Prostate gland (tissue), 2 donors: Measurements from ENCODE around the gene FAIM2. TPM values are rescaled to one million over a fixed set of nuclear protein-coding genes. Genes with fewer than 3 reads are reported as not detected.
A peak's percentile ranks its signal among the peaks of the same experiment; 100 is the strongest.

Source experiments
- DNase-seq: peaks from one replicate; pipeline ENCODE4 v3.0.0-alpha.2; 2019; ENCODE audit warnings: low spot score
- H3K27ac ChIP-seq, 2 donors: fragments of 200-600 bp; sonication (generic); 2 replicates each; pipeline ENCODE4 v1.5.1; 2017 to 2019
- H3K27me3 ChIP-seq: fragments of 200-600 bp; sonication (generic); replicated peaks from 2 replicates; pipeline ENCODE4 v1.5.1; 2019; ENCODE audit not compliant: insufficient read depth
- H3K36me3 ChIP-seq, 2 donors: fragments of 200-600 bp; sonication (generic); 1 replicate in 1 of 2; 2 replicates in 1 of 2; pipeline versions ENCODE4 v1.5.1 to v1.8.1; 2017 to 2019
- H3K4me1 ChIP-seq: fragments of 200-600 bp; sonication (generic); replicated peaks from 2 replicates; pipeline ENCODE4 v1.5.1; 2019
- H3K4me3 ChIP-seq, 2 donors: fragments of 200-600 bp; sonication (generic); 2 replicates each; pipeline ENCODE4 v1.5.1; 2017 to 2019
- H3K9me3 ChIP-seq: fragments of 200-600 bp; sonication (generic); 2 replicates; pipeline ENCODE4 v1.5.1; 2017
- CTCF ChIP-seq, 4 experiments: fragments of 200-600 bp in 2 of 4; fragments of 450-650 bp in 2 of 4; sonication (generic) in 2 of 4; IDR thresholded peaks; 1 replicate in 3 of 4; 2 replicates in 1 of 4; pipeline ENCODE4 v1.5.1; 2016 to 2019; ENCODE audit warnings: antibody characterized with exemption in 4 of 4, mild to moderate bottlenecking in 2 of 4, moderate library complexity in 2 of 4
- POLR2A ChIP-seq: fragments of 450-650 bp; IDR thresholded peaks from one replicate; pipeline ENCODE4 v1.6.1; 2016; ENCODE audit warnings: antibody characterized with exemption, mild to moderate bottlenecking
- POLR2AphosphoS5 ChIP-seq: sonication (generic); formaldehyde crosslinking; IDR thresholded peaks from one replicate; pipeline ENCODE4 v1.6.1; 2017; ENCODE audit warnings: antibody characterized with exemption
- WGBS: methylation state at CpG from one replicate; pipeline ENCODE4 v1.1.5; 2018; 5-methylcytosine and 5-hydroxymethylcytosine counted together
- intact Hi-C: fragments of 100-400 bp; cut with DNase I; formaldehyde crosslinking; loops from one replicate; pipeline ENCODE4 v1.14.2; 2022
- total RNA-seq, 2 donors: library from RNA; depleted of rRNA; stranded (reverse); fragments of >200 nt; gene quantifications; one replicate each; pipeline ENCODE4 v1.1.0, GENCODE V29; 2016

FAIM2 gene
- total RNA-seq, 2 donors from 2014 or later: 2.8 to 12.0 TPM

GRCh38 chr12:49893753-49894750, 9.6 kb downstream of the FAIM2 start:
- peak; percentile 86 for DNase-seq
- peak overlapping the region; percentile 40 to 72 for H3K27ac ChIP-seq
- 73% methylated on average over 10 of the region's 10 CpGs for WGBS

DNA sequence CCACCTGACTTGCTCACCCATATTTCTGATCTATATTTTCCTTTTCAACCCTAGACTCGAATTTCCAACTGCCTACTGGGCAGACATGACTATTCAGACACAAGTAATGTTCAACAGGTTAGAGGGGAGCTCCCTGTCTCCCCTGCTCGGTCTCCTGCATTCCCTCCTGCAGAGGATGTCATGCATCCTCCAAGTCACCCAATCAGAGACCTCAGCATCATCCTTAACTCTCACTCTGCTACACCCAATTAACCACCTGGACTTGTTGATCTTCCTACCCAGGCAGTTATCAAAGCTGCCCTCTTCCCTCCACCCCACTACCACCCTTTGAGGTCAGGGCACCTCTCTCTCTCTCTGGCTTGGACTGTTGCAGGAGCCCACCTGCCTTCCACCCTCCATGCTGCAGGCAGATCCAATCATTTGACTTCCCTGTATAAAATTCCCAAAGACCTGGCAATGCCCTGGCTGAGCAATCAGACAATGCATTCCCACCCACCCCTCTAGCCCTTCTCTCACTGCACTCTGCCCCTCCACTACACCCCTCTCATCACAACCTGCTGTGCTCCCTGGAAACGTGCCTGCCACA, 10.9 kb downstream of the FAIM2 start:
- Histone ChIP-seq H3K36me3 (no peaks in the 10 kb centered on the region), H3K27ac (no peak overlapping the region), H3K4me1 (peaks cover under 1% of the 10 kb centered on the region), H3K4me3 (no peak overlapping the region), H3K9me3 (no peaks in the 10 kb centered on the region), H3K27me3 (no peaks in the 10 kb centered on the region)
- 90% methylated on average over 3 of the region's 3 CpGs for WGBS
- TF ChIP-seq CTCF (IDR thresholded peaks at IDR 0.05): no peak
- TF ChIP-seq POLR2A: no peak
- TF ChIP-seq POLR2AphosphoS5: no peak
- intact Hi-C loops: no loop called here
- DNase-seq: no peak

More at GRCh38 chr12:49893753-49894750, 9.6 kb downstream of the FAIM2 start:
- no peak overlapping the region for H3K4me3 ChIP-seq
- no peaks in the 10 kb centered on the region for H3K27me3 ChIP-seq
- no peaks in the 10 kb centered on the region for H3K9me3 ChIP-seq
- no peaks in the 10 kb centered on the region for H3K4me1 ChIP-seq
- no peak for TF ChIP-seq CTCF (IDR thresholded peaks at IDR 0.05)
- peak; percentile 18 for TF ChIP-seq POLR2A
- TF ChIP-seq POLR2AphosphoS5: peak; percentile 66
- no peaks in the 10 kb centered on the region for H3K36me3 ChIP-seq
- intact Hi-C loops: no loop called here

- Histone ChIP-seq H3K4me1 (peaks cover 6% of the 10 kb centered on the region), H3K36me3 (no peaks in the 10 kb centered on the region), H3K9me3 (no peaks in the 10 kb centered on the region), H3K27ac (no peak overlapping the region), H3K27me3 (no peaks in the 10 kb centered on the region), H3K4me3 (no peak overlapping the region)
- no peak for DNase-seq
- intact Hi-C loops: no loop called here
- TF ChIP-seq POLR2AphosphoS5: no peak
- TF ChIP-seq CTCF (IDR thresholded peaks at IDR 0.05): no peak
- no peak for TF ChIP-seq POLR2A
- 77% methylated on average over 10 of the region's 10 CpGs for WGBS
Measured at GRCh38 chr12:49892084-49892731, 11.5 kb downstream of the FAIM2 start.

DNA sequence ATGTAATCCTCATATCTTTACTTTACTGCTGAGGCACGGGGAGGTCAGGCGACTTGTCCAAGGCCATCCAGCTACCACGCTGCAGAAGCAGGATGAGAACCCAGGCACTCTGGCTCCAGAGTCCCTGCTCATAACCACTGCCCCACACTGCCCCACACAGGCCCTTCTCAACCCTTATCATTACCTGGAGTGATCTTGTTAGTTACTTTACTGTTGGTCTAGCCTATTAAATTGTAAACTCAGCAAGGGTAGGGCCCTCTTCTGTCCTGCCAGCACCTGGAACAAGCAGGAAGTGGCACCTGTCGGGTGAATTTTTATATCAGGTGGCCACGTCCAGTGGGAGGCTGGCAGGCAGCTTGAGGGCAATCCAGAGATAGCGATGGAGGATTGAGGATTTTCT, 12.2 kb downstream of the FAIM2 start:
- intact Hi-C loops: no loop called here
- no peaks in the 10 kb centered on the region for H3K9me3 ChIP-seq
- no peaks in the 10 kb centered on the region for H3K36me3 ChIP-seq
- no peak overlapping the region for H3K4me3 ChIP-seq
- TF ChIP-seq CTCF (IDR thresholded peaks at IDR 0.05) (no peak), POLR2AphosphoS5 (no peak), POLR2A (no peak)
- H3K27me3 ChIP-seq: no peaks in the 10 kb centered on the region
- peaks cover 6% of the 10 kb centered on the region for H3K4me1 ChIP-seq
- no peak for DNase-seq
- 51% methylated on average over 6 of the region's 6 CpGs for WGBS
- H3K27ac ChIP-seq: no peak overlapping the region
